NB4 (cell line): Measurements from ENCODE around the gene DLEC1.

Experiments used
- POLR2A ChIP-seq: IDR thresholded peaks from 2 replicates; pipeline ENCODE4 v1.6.1; 2011; ENCODE audit warnings: mild to moderate bottlenecking; ENCODE audit not compliant: insufficient read length; ENCODE audit errors: extremely low read depth
- TF ChIP-seq, protein P1 (sequence below): IDR thresholded peaks from 2 replicates; pipeline ENCODE4 v1.6.1; 2011; ENCODE audit warnings: low read depth, low read length
- TF ChIP-seq, protein P2 (sequence below): IDR thresholded peaks from one replicate; pipeline ENCODE4 v1.5.1; 2012; ENCODE audit warnings: low read depth, low read length

DNA sequence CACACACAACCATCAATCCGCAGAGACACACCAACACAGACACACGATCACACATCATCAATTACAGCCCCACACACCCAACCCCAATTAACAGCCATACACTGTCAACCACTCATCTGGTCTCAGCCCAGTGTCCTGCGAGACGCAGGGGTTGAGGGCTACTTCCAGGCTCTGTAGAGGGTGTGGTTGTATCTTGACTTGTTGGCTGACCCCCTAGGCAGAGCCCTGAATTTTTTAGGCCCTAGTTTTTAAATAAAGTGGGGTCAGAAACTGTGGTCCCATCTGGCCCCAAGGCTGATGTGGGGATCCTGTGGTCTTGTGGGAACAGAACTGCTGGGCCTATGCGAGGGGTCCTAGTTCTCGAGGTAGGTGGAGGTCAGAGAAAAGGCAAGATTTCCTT is 39.2 kb upstream of the DLEC1 start:
- TF ChIP-seq, protein P1, sequence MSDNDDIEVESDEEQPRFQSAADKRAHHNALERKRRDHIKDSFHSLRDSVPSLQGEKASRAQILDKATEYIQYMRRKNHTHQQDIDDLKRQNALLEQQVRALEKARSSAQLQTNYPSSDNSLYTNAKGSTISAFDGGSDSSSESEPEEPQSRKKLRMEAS: no peak
- TF ChIP-seq, protein P2, sequence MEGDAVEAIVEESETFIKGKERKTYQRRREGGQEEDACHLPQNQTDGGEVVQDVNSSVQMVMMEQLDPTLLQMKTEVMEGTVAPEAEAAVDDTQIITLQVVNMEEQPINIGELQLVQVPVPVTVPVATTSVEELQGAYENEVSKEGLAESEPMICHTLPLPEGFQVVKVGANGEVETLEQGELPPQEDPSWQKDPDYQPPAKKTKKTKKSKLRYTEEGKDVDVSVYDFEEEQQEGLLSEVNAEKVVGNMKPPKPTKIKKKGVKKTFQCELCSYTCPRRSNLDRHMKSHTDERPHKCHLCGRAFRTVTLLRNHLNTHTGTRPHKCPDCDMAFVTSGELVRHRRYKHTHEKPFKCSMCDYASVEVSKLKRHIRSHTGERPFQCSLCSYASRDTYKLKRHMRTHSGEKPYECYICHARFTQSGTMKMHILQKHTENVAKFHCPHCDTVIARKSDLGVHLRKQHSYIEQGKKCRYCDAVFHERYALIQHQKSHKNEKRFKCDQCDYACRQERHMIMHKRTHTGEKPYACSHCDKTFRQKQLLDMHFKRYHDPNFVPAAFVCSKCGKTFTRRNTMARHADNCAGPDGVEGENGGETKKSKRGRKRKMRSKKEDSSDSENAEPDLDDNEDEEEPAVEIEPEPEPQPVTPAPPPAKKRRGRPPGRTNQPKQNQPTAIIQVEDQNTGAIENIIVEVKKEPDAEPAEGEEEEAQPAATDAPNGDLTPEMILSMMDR: no peak
- TF ChIP-seq POLR2A: no peak
